ENCODE measurements around the gene INAFM2.

The INAFM2 gene

GRCh38 chr15:40329804-40330203 lies 6.3 kb downstream of the INAFM2 start:
- DNase-seq (ENCODE audit: low read depth) = no peak

DNA sequence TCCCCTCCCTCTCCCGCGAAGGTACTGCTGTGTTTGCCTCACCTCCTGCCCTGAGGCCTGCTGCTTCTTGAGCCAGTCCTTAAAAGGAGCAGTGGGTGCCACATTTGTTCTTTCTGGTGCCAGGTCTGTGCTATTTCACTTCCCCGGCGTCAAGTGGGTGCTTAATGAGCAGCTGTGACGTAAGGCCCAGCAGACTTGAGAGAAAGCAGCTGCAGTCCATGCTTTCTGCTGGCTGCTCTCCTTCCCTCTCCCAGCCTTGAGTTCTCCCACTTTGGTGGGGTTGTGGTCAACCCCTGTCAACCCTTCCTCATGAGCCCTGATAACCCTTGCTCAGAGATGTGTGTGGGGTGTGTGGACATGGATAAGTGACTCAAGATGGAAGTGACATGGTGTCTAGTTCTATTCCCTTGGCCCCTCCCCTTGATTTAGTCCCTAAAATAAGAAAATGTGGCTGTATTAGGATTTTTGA lies 6.9 kb downstream of the INAFM2 start:
- DNase-seq (ENCODE audit: low read depth) = no peak

GRCh38 chr15:40331026-40331425 lies 7.5 kb downstream of the INAFM2 start:
- DNase-seq (ENCODE audit: low read depth) = no peak

GRCh38 chr15:40331637-40332036 lies 8.1 kb downstream of the INAFM2 start:
- no peak for DNase-seq (ENCODE audit: low read depth)

DNA sequence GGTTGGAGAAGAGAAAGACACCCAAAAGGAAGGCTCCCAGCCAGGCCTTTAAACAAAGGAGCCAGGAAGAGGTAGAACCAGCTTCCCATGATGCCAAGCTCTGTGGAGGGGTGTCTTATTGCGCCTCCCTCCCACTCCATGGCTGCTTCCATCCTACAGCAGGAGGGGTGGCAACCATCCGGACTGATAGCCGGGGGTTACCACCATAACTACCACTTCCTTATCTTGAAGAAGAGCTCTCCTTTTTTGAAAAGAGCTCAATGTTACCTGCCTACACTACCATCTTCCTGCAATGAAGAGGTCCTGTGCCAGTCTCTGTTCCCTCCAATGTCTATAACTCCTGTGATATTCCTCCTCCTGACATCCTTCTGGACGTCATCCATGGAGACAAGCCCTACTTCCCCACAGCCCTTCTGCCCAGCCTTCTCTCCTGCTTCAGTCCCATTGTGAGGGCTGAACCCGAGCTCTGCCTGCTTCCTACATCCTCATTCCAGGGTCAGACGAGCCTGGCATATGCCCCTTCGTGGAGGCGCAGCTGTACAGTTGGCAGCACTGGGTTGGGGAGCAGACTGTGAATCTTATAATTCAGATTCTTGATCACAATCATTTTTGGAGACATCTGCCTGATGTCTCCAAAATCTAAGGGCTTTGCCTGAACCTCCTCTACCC lies 8.8 kb downstream of the INAFM2 start:
- DNase-seq (ENCODE audit: low read depth) = no peak

DNA sequence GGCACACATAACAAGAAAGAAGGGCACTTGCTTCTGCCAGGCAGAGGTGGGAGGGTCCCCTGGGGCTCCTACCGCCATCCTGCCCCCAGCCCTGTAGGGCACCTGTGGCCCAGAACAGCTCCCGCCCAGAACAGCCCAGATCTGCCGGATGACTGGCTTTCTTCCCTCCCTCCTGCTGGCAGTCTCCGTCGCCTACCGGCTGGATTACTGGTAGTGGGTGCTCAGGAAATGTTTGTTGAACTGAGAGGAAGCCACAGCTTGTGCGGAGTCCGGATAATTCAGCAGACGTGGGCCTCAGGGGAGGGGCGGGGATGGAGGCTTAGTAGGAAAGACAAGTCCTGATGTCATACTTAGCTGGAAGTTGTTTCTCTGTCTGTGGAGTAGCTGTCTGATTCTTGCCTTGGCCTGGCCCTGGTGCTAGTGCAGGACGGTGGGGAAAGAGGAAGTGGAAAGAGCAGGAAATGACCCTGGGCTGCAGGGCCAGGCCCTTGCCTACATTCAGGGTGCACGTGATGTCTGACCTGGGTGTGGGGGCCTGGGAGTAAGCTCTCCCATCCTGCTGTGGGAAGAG lies 10.5 kb downstream of the INAFM2 start:
- no peak for DNase-seq (ENCODE audit: low read depth)

DNA sequence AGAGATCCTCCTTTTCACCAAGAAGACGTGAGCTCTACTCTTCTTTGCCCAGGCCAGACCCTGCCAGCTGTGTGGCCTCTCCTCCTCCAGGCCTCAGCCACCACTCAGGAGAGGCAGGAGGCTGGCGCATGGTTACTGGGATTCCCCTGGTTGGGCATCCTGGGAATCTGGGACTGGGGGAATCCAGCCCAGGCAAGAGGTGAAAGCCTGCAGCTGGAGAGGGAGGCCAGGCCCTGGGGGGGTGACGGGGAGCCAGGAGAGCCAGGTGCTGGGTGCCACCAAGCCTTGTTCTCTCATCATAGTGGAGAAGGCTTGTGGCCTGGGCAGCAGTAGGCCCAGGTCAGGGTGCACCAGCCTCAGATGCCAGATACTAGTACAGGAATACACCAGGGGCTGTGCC lies 11.0 kb downstream of the INAFM2 start:
- no peak for DNase-seq (ENCODE audit: low read depth)

DNA sequence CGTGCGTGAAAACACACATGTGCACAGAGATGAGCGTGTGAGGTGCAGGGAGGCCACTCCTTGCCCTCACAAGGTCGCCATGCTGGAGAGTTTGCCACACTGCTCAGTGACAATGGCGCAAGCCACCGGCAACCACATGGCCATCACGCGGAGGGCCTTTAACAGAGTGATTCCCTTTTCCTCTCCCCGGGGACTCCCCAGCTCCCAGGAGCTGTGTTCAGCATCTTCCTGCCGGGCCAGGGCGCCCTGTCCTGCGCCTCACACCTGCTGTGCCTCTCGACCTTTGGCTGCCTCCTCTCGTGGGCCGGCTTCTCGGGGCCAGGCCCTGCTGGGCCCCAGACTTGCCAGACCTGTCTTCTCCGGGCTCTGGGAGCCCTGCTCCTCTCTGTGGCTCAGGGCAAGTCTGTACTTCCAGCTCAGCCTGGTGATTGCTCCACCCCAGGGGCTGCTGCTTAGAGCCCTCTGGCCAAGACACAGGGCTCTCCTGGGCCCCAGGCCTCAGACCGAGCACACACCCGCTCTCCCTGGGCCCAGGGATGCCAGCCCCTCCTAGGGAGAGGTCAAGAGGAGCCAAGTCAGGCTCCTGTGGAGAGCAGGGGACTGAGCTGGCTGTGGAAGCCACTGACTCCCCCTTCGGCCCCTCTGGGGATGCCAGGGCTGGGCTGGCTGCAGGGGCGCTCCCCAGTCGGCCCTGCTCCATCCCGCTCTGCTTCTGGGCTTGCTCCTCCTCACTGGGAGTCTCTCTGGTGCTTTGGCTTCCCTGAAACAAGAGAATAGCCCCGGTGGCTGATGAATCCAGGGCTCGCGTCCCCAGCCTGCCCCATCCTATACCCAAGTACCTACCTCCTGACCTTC lies 11.7 kb downstream of the INAFM2 start:
- no peak for DNase-seq (ENCODE audit: low read depth)

- DNase-seq (ENCODE audit: low read depth) = no peak
Measured at GRCh38 chr15:40335938-40336743, 12.6 kb downstream of the INAFM2 start.

GRCh38 chr15:40336744-40337122 lies 13.2 kb downstream of the INAFM2 start:
- no peak for DNase-seq (ENCODE audit: low read depth)

DNA sequence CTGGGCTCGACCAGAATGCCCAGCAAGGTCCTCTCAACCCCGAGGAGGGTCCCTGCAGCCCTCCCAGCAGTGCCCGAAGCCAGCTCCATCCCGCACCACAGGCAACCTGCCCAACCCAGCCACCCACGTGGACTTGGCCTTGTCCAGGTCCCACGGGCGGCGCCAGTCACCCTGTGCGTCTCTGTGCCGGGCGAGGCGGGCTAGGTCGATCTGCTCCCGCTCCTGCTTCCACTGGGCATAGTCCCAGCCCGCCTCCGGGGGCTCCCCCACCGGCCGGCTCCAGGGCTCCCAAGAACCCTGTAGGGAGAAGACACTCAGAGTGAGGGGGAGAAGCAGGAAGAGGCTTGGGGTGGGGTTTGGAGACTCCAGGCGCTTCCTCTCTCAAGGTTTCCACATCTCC lies 14.1 kb downstream of the INAFM2 start:
- no peak for DNase-seq (ENCODE audit: low read depth)

- DNase-seq (ENCODE audit: low read depth) = peak; percentile 73
Measured at GRCh38 chr15:40338041-40338657, 14.7 kb downstream of the INAFM2 start.

- no peak for DNase-seq (ENCODE audit: low read depth)
Measured at GRCh38 chr15:40338921-40339620, 15.6 kb downstream of the INAFM2 start.

- no peak for DNase-seq (ENCODE audit: low read depth)
Measured at GRCh38 chr15:40339621-40339945, 16.1 kb downstream of the INAFM2 start.

DNA sequence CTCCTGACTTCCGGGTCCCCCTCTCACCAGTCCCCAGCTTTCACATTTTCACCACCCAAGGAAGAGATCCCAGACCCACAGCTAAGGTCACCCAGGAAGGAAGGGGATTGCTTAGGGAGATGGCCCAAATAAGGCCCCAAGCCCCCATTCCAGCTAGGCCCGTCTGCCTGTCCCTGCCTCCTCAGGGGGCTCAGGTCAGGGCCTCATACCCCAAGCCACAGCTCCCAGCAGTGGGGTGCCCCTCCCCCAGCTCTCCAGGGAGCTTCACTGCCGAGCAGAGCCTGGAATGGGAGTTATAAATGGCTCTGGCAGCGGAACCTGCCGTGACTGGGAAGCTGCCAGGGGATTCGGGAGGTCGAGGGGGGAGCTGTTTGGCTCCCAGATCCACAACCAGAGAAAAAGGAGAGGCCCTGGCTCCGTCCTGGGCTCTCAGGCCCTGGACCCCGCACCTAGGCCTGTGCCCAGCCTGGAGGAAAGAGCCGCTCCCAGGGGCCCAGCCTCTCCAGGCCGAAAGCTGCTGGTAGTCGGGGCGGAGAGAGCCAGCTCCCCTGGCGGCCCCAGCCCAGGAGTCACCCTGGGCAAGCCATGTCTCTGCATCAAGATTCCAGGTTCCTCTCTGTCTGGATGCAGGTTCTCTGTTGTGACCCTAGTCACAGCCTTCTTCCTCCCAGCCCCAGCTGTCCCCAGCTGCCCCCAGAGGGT lies 16.7 kb downstream of the INAFM2 start:
- no peak for DNase-seq (ENCODE audit: low read depth)

GRCh38 chr15:40340740-40341400 lies 17.4 kb downstream of the INAFM2 start, which contains the start of gene CCDC9B:
CCDC9B (minus strand) TSS chr15:40340939; CDS start chr15:40340819, 120 bp downstream.
- no peak for DNase-seq (ENCODE audit: low read depth)

DNA sequence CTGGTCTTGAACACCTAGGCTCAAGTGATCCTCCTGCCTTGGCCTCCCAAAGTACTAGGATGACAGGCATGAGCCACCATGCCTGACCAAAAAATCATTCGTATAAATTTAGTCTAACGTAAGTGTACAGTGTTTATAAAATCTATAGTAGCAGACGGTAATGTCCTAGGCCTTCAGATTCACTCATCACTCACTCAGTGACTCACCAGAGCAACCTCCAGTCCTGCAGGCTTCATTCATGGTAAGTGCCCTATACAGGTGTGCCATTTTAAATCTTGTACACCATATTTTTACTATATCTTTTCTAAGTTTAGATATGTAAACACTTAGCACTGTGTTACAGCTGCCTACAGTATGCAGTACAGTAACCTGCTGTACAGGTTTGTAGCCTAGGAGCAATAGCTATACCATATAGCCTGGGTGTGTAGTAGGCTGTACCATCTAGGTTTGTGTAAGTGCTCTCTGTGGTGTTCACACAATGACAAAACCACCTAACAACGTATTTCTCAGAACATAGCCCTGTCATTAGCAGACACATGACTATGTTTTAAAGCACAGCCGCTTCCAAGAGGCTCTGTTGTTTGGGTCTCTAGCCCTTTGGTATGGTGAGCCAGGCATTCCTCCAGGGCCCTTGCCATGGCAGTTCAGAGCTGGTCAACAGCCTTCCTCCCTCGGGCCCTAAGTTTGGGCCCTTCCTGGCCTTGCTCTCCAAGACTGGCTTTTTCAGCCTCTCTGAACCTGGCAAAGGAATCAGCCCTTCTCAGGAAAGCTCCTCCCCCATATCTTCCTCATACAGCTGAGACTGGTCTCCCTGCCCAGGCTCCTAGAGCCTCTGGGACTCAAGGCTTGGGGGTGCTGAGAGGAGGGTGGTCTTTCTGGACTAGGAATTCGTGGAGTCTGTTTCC lies 19.2 kb downstream of the INAFM2 start:
- DNase-seq (ENCODE audit: low read depth) = no peak

- DNase-seq (ENCODE audit: low read depth) = no peak
Measured at GRCh38 chr15:40343512-40343911, 20.0 kb downstream of the INAFM2 start.

DNA sequence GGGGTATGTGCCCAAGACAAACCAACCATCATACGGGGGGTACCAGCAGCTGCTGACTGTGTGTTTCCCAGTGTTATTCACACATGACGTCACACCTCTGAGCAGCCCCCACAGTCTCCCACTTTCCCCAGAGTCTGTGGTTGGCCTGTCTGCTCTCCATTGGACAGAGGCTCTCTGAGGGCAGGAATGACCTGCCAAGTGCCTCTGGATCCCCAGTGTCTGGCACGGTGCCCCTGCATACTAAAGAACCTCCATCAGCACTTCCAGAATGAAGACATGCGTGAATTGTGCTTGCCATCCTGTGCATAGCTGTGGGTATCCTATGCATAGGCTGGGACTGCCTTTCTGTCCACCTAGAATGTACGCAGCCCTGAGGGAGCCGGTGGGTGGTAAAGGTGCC lies 20.7 kb downstream of the INAFM2 start:
- DNase-seq (ENCODE audit: low read depth) = no peak

All from activated T-cell treated with anti-CD3 and anti-CD28 coated beads for 48 hours (primary cell).